ENCODE results near the gene SRSF9. TPM values are rescaled to one million over a fixed set of nuclear protein-coding genes. Genes with fewer than 3 reads are reported as not detected.

The SRSF9 gene
- total and polyA plus RNA-seq, 11 donors: 14.8 to 67.1 (median 33.7) TPM

DNA sequence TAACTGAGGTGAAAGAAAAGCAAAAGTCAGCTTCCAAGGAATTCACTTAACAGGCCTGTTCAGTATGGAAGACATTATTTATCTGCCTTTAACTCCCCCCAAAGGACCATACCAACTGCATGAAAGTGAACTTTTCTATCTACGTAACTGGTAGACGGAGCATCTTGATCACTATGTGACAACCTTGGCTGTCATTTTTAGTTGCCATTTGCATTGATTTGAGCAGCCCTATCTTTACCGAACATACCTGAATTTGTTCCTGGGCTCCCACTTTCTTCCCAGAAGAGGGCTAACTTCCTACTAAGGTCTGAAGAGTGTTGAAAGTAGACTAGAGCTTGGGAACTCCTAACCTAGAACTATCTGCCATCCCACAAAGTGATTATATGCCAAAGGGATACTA, 9.4 kb downstream of the SRSF9 start:
- Histone ChIP-seq H3K36me3 (peaks cover 0 to 98% (median 94%) of the 10 kb centered on the region in 9 donors), H3K27me3 (no peaks in the 10 kb centered on the region), H3K4me3 (no peak overlapping the region), H3K9me3 (no peaks in the 10 kb centered on the region), H3K4me1 (peaks cover 0 to under 1% (median 0%) of the 10 kb centered on the region in 12 donors), H3K27ac (no peak overlapping the region)
- TF ChIP-seq, protein P1, sequence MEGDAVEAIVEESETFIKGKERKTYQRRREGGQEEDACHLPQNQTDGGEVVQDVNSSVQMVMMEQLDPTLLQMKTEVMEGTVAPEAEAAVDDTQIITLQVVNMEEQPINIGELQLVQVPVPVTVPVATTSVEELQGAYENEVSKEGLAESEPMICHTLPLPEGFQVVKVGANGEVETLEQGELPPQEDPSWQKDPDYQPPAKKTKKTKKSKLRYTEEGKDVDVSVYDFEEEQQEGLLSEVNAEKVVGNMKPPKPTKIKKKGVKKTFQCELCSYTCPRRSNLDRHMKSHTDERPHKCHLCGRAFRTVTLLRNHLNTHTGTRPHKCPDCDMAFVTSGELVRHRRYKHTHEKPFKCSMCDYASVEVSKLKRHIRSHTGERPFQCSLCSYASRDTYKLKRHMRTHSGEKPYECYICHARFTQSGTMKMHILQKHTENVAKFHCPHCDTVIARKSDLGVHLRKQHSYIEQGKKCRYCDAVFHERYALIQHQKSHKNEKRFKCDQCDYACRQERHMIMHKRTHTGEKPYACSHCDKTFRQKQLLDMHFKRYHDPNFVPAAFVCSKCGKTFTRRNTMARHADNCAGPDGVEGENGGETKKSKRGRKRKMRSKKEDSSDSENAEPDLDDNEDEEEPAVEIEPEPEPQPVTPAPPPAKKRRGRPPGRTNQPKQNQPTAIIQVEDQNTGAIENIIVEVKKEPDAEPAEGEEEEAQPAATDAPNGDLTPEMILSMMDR (IDR thresholded peaks at IDR 0.05): no peak
- TF ChIP-seq POLR2A (IDR thresholded peaks at IDR 0.05): no peak
- no peak for ATAC-seq
- intact Hi-C loops (cut with DNase I): loop anchor here in 1 of 10 donors (10.0 kb wide), 1 partner anchor 105 kb away; no protein-coding TSS in a partner anchor
- 80 to 95% (median 93%) methylated on average over 3 of the region's 3 CpGs for WGBS, 4 donors
- no peak for DNase-seq

DNA sequence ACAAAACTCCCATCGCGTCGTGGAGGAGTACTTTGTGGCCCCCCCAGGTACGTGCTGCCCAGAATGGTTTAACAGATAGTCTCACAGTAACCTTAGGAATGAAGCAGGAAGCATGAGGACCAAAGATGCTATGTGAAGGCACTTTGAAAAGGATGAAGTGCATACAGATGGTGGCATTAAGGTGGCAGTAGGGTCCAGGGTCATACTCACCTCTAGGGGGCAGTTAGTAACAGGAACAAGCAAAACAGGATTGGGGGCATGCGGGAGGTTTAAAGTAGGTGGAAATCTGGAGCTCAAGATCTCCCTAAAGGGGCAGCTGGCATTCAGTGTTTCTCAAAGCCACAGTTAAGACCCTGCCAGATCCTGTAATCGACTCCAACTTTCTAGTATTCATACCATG, 12.4 kb downstream of the SRSF9 start:
- no peak overlapping the region for H3K4me3 ChIP-seq
- no peaks in the 10 kb centered on the region for H3K27me3 ChIP-seq
- peaks cover 0 to 96% (median 85%) of the 10 kb centered on the region in 9 donors for H3K36me3 ChIP-seq
- no peak for DNase-seq
- H3K9me3 ChIP-seq: no peaks in the 10 kb centered on the region
- 78 to 83% (median 81%) methylated on average over 6 of the region's 6 CpGs for WGBS, 4 donors
- TF ChIP-seq, protein P1 (IDR thresholded peaks at IDR 0.05): peak in 3 of 12 donors; percentile 16 to 27 (median 26)
- no peak for TF ChIP-seq POLR2A (IDR thresholded peaks at IDR 0.05)
- intact Hi-C loops (cut with DNase I): no loop called here
- H3K27ac ChIP-seq: no peak overlapping the region
- no peaks in the 10 kb centered on the region for H3K4me1 ChIP-seq
- ATAC-seq: peak in 1 of 4 donors; percentile 20

DNA sequence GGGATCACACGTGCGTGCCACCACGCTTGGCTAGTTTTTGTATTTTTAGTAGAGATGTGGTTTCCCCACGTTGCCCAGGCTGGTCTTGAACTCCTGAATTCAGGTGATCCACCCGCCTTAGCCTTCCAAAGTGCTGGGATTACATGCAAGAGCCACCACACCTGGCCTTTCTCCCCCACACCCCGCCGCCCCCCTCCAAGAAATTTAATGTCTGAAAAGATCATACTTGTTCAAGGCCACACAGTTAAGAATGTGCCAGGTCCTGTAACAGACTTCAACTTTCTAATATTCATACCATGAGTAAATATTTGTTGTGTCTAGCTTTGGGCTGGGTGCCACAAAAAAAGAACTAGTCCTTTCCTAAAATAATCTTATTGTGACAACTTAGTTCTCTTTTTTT, 14.2 kb downstream of the SRSF9 start:
- TF ChIP-seq POLR2A (IDR thresholded peaks at IDR 0.05): no peak
- TF ChIP-seq, protein P1 (IDR thresholded peaks at IDR 0.05): no peak
- H3K9me3 ChIP-seq: no peaks in the 10 kb centered on the region
- no peak overlapping the region for H3K4me3 ChIP-seq
- H3K27me3 ChIP-seq: no peaks in the 10 kb centered on the region
- peaks cover 0 to 93% (median 78%) of the 10 kb centered on the region in 9 donors for H3K36me3 ChIP-seq
- ATAC-seq (no peak), DNase-seq (no peak)
- 89 to 99% (median 93%) methylated on average over 7 of the region's 7 CpGs for WGBS, 4 donors
- H3K4me1 ChIP-seq: no peaks in the 10 kb centered on the region
- intact Hi-C loops (cut with DNase I): no loop called here
- H3K27ac ChIP-seq: no peak overlapping the region

DNA sequence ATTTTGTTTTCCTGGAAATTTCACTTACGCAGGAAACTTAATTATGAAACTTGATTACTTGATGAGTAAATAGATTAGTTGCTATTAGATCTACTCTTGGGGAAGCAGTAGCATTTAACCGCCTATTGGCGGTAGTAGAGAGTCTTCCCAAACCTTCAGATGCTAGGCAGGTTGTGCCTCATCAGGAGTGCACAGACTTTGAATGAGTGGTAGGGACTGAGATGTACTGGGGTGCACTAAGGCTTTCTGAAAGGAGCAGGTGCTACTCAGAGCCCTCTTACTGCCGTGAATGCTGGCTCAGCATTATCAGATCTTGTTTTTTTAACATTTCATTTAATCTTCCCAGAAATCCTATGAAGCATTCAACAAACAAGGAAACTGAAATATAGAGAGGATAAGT, 15.6 kb downstream of the SRSF9 start:
- DNase-seq (no peak), ATAC-seq (peak in 1 of 4 donors; percentile 36)
- 78 to 84% (median 79%) methylated on average over 4 of the region's 4 CpGs for WGBS, 4 donors
- Histone ChIP-seq H3K27me3 (no peaks in the 10 kb centered on the region), H3K27ac (no peak overlapping the region), H3K36me3 (peaks cover 0 to 89% (median 67%) of the 10 kb centered on the region in 9 donors), H3K9me3 (no peaks in the 10 kb centered on the region), H3K4me3 (no peak overlapping the region), H3K4me1 (no peaks in the 10 kb centered on the region)
- intact Hi-C loops (cut with DNase I): no loop called here
- TF ChIP-seq, protein P1 (IDR thresholded peaks at IDR 0.05): peak in 11 of 12 donors; percentile 23 to 71 (median 51)
- no peak for TF ChIP-seq POLR2A (IDR thresholded peaks at IDR 0.05)

All from heart left ventricle (tissue), 16 donors.